AG09319 (cell line): ENCODE results near the gene CTRB1.

Experiments used
- DNase-seq: peaks from one replicate; pipeline ENCODE4 v3.0.0-alpha.2; 2010; ENCODE audit warnings: low read depth; ENCODE audit errors: extremely low read depth
- TF ChIP-seq, protein P1 (sequence below): IDR thresholded peaks from 2 replicates; pipeline ENCODE4 v1.5.1; 2011; ENCODE audit warnings: low read depth, mild to moderate bottlenecking, inconsistent platforms, low read length, moderate library complexity

The CTRB1 gene

DNA sequence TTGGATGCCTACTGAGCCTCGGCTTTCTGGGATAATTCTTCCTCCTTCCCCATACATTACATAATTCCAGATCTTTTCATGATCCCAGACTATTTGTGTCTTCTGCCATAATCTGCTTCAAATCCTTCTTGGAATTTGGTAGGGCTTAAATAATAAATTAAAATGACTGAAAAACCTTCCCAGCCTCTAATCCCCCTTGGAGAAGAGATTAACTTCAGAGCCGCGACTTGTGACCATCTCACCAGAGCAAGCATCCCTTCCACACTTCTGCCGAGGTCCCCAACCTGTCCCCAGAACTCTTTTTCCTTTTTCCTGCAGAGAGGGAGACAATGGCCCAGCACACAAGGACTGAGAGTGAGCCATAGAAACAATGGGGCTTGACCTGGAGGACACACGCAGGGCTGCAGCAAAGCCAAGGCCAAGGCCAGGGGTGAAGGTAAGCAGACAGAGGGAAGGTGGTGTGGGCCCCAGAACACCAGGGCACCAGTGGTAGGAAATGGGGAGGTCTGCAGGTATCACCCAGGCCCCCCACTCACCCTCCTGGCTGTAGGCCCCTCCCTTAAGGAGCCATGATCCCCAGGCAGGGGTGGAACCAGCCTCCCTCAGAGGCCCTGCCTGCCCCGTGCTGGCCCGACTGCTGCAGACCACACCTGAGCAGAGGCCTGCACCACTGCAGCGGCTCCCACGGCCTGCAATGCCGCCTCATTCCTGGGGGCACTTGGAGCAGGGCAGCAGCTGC lies 42.2 kb downstream of the CTRB1 start:
- no peak for DNase-seq

DNA sequence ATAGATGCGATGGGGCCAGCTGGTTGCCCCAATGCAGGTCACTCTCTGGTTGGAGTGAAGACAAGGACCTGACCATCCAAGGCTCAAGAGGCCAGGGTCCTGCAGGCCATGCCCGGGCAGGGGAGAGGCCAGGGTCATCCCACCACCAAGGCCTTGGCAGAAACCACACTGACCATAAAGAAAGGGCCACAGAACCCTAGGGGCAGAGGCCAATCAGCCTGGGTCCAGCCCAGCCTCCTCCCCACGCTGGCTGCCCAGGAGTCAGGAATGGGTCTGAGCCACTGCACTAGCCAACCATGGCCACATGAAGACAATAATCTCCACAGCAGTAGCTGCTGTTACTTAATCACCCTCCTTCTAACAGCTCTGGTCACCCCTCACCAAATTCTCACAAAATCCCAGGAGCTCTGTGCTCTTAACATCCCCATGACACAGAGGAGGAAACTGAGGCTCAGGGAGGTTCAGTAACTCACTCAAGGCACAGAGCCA lies 42.8 kb downstream of the CTRB1 start:
- TF ChIP-seq, protein P1, sequence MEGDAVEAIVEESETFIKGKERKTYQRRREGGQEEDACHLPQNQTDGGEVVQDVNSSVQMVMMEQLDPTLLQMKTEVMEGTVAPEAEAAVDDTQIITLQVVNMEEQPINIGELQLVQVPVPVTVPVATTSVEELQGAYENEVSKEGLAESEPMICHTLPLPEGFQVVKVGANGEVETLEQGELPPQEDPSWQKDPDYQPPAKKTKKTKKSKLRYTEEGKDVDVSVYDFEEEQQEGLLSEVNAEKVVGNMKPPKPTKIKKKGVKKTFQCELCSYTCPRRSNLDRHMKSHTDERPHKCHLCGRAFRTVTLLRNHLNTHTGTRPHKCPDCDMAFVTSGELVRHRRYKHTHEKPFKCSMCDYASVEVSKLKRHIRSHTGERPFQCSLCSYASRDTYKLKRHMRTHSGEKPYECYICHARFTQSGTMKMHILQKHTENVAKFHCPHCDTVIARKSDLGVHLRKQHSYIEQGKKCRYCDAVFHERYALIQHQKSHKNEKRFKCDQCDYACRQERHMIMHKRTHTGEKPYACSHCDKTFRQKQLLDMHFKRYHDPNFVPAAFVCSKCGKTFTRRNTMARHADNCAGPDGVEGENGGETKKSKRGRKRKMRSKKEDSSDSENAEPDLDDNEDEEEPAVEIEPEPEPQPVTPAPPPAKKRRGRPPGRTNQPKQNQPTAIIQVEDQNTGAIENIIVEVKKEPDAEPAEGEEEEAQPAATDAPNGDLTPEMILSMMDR, result no peak
- no peak for DNase-seq

More for the DNA sequence above, 42.2 kb downstream of the CTRB1 start:
- TF ChIP-seq, protein P1, result no peak

DNA sequence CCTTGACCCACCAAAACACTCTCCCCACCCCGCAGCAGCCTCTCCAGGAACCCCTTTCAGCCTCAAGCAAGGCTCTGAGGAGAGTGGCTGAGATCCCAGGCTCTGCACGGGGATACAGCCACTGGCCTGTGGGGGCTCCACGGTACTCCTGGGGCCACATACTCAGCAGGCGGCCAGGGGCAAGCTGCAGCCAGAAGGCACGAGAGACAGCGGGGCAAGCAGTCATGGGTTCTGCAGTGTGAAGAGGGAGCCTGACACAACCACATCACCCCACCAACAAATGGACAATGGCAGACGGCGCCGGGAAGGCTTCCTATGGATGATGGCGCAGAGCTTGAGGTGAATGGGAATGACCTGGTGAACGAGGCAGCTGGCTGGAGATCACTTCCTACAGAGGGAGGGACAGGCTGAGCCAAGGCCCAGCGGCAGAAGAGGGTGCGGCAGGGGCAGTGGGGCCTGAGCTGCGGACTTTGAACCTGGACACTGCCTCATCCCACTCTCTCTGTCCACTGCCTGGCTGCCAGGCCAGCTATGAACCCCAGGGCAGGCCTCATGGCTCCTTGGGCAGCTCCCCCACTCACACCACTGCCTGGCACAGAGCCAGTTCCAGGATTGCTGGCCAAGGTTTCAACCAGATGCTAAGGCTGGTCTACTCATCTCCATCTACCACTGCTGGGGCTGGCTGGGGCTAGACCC lies 43.5 kb downstream of the CTRB1 start:
- DNase-seq, result no peak
- TF ChIP-seq, protein P1, result no peak

DNA sequence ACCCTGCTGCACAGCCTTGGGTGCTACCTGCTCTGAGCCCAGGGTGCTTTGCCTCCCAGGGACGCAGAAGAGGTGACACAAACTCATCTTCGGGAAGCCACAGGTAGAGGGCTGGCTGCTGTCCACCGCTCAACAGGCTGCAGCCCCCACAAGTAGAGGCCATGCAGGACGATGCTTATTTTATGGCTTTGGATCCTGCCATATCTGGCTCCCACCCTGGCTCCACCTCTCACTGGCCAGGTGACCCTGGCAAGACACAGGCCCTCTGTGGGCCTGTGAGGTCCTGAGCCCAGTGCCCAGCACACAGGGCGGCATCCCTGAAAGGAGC lies 44.0 kb downstream of the CTRB1 start:
- TF ChIP-seq, protein P1, result no peak

DNA sequence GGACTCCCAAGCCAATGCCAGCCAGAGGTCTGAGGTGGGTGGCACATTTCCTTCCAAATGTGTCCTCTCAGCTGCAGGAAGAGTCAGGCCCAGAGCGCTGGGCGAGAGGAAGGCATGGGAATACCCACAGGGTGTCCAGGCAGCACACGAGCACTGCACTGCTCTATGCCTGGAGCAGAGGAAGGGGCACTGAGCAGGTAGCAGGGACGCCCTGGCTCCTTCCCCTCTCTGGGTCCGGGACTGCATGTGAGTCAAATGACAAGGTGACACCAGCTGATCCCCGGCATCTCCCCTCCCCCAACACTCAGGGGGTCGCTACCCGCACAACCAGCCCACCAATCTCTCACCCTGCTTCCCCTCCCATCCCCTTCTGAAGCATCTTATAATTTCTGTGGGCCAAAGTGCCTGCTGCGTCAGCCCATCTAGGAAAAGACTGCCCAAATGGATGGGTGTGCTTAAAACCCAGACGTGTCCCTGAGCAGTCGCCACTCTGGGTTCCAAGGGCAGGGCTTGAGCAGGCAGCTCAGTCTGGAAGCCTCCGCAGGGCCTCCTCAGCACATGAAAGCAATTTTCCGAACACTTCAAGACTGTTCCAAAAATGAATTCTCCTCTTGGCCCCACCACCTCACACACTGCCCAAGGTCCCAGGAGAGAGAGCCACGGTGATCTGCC lies 44.6 kb downstream of the CTRB1 start:
- no peak for DNase-seq
- TF ChIP-seq, protein P1, result no peak

More for the DNA sequence above, 44.0 kb downstream of the CTRB1 start:
- DNase-seq, result no peak

DNA sequence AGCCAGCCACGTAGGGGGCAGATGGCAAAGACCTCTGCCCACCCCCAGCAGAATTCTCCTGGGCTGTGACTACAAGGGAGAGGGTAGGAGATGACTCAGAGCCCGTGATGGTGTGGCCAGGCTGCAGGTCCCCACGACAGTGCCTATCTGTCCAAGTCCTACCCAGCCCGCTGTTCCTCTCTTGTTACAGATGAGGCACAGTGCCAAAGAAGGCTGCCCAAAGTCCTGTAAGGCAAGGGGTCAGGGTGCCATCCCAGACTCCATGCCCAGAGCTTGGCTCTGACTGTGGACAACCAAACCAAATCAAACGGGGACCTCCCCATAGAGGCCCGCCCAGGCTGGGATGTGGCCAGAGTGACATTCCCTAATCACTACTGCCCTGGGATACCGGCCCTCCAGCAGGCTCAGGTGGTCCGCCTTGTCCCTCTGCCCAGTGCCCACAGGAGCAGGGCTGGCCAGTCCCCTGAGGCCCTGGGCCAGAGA lies 45.2 kb downstream of the CTRB1 start:
- TF ChIP-seq, protein P1, result no peak
- no peak for DNase-seq
